ENCODE results near the gene SLC5A10.

GRCh38 chr17:18987230-18987610 is 35.3 kb downstream of the SLC5A10 start:
- TF ChIP-seq RAD21 (conservative IDR thresholded peaks at IDR 0.05) = no peak
- TF ChIP-seq, protein P1, sequence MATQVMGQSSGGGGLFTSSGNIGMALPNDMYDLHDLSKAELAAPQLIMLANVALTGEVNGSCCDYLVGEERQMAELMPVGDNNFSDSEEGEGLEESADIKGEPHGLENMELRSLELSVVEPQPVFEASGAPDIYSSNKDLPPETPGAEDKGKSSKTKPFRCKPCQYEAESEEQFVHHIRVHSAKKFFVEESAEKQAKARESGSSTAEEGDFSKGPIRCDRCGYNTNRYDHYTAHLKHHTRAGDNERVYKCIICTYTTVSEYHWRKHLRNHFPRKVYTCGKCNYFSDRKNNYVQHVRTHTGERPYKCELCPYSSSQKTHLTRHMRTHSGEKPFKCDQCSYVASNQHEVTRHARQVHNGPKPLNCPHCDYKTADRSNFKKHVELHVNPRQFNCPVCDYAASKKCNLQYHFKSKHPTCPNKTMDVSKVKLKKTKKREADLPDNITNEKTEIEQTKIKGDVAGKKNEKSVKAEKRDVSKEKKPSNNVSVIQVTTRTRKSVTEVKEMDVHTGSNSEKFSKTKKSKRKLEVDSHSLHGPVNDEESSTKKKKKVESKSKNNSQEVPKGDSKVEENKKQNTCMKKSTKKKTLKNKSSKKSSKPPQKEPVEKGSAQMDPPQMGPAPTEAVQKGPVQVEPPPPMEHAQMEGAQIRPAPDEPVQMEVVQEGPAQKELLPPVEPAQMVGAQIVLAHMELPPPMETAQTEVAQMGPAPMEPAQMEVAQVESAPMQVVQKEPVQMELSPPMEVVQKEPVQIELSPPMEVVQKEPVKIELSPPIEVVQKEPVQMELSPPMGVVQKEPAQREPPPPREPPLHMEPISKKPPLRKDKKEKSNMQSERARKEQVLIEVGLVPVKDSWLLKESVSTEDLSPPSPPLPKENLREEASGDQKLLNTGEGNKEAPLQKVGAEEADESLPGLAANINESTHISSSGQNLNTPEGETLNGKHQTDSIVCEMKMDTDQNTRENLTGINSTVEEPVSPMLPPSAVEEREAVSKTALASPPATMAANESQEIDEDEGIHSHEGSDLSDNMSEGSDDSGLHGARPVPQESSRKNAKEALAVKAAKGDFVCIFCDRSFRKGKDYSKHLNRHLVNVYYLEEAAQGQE (IDR thresholded peaks at IDR 0.05; ENCODE audit: borderline replicate concordance) = no peak
- TF ChIP-seq, protein P2, sequence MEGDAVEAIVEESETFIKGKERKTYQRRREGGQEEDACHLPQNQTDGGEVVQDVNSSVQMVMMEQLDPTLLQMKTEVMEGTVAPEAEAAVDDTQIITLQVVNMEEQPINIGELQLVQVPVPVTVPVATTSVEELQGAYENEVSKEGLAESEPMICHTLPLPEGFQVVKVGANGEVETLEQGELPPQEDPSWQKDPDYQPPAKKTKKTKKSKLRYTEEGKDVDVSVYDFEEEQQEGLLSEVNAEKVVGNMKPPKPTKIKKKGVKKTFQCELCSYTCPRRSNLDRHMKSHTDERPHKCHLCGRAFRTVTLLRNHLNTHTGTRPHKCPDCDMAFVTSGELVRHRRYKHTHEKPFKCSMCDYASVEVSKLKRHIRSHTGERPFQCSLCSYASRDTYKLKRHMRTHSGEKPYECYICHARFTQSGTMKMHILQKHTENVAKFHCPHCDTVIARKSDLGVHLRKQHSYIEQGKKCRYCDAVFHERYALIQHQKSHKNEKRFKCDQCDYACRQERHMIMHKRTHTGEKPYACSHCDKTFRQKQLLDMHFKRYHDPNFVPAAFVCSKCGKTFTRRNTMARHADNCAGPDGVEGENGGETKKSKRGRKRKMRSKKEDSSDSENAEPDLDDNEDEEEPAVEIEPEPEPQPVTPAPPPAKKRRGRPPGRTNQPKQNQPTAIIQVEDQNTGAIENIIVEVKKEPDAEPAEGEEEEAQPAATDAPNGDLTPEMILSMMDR (IDR thresholded peaks at IDR 0.05; ENCODE audit: poor library complexity, severe bottlenecking) = no peak
- TF ChIP-seq POLR2AphosphoS5 (IDR thresholded peaks at IDR 0.05) = no peak
- TF ChIP-seq EP300 (conservative IDR thresholded peaks at IDR 0.05; ENCODE audit: poor library complexity, severe bottlenecking) = no peak
- no peak for TF ChIP-seq TAF1 (IDR thresholded peaks at IDR 0.05; ENCODE audit: low read depth)

Measured in neural cell (in vitro differentiated cells).